Mucosa of descending colon (tissue), 3 donors: ENCODE data around the gene OPCML. TPM values are rescaled to one million over a fixed set of nuclear protein-coding genes. Genes with fewer than 3 reads are reported as not detected.

Experiments
- ATAC-seq: fragments of 200-7000 bp; cut with Tn5 transposase; one replicate; pipeline ENCODE4 v1.9.1; 2020; ENCODE audit warnings: mild to moderate bottlenecking, moderate library complexity
- DNase-seq, 3 donors: peaks; one replicate each; pipeline ENCODE4 v3.0.0-alpha.2; 2020
- H3K36me3 ChIP-seq: fragments of 200-600 bp; one replicate; pipeline ENCODE4 v1.8.0; 2021; ENCODE audit warnings: low read depth, mild to moderate bottlenecking
- H3K4me1 ChIP-seq: fragments of 200-600 bp; one replicate; pipeline ENCODE4 v1.8.0; 2021; ENCODE audit warnings: low read depth, mild to moderate bottlenecking
- H3K4me3 ChIP-seq: fragments of 200-600 bp; one replicate; pipeline ENCODE4 v1.8.0; 2021; ENCODE audit warnings: mild to moderate bottlenecking
- H3K9me3 ChIP-seq: fragments of 200-600 bp; one replicate; pipeline ENCODE4 v1.8.0; 2021; ENCODE audit warnings: mild to moderate bottlenecking
- intact Hi-C, 2 donors: fragments of 100-400 bp; cut with DNase I in 1 of 2; cut with micrococcal nuclease in 1 of 2; formaldehyde crosslinking; loops; one replicate each; pipeline versions ENCODE4 v1.11.0 to v1.11.1; 2022; cut with DNase I, micrococcal nuclease
- total RNA-seq, 3 donors: library from RNA; stranded (reverse); fragmentation: NEBNext Ultra II Directional in 2 of 3; extraction: Animal tissue kit (Norgen Biotek cat#: 25700) in 2 of 3; gene quantifications; one replicate each; pipeline versions ENCODE4 v1.2.1 to v1.2.4, GENCODE V29; 2021 to 2023
- TF ChIP-seq, protein P1 (sequence below): fragments of 200-600 bp; IDR thresholded peaks from one replicate; pipeline ENCODE4 v1.8.0; 2022; ENCODE audit warnings: antibody characterized with exemption, mild to moderate bottlenecking
- donor health status: DM: no; HTN: no; CAD: no; lungs with moderate emphysema.
- donor health status: DM: no; HTN: no; CAD: no.
- donor health status: DM: no; HTN: yes; CAD: no.

The OPCML gene
- total RNA-seq, 3 donors from 2014 or later: 0.10 to 0.47 TPM; not detected in 1

DNA sequence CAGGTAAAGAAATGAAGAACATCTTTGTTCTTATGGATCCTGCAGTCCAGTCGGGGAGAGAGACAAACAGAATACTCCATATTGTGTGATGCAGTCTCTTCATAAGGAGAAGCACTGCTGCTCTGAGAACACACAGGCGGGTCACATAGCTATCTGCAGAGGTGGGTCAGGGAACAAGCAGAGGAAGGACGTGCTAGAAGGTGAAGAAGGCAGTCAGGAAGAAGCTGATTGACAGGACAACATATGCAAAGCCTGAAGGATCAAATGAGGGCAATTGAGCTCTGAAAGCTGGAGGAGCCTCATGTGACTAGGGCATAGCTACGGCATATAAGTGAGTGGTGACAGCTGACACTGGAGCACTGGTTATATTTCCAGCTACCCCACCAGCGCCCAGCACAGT is 122.5 kb downstream of the OPCML start:
- no peaks in the 10 kb centered on the region for H3K9me3 ChIP-seq
- intact Hi-C loops: no loop called here
- H3K36me3 ChIP-seq: no peaks in the 10 kb centered on the region
- no peaks in the 10 kb centered on the region for H3K4me1 ChIP-seq
- TF ChIP-seq, protein P1, sequence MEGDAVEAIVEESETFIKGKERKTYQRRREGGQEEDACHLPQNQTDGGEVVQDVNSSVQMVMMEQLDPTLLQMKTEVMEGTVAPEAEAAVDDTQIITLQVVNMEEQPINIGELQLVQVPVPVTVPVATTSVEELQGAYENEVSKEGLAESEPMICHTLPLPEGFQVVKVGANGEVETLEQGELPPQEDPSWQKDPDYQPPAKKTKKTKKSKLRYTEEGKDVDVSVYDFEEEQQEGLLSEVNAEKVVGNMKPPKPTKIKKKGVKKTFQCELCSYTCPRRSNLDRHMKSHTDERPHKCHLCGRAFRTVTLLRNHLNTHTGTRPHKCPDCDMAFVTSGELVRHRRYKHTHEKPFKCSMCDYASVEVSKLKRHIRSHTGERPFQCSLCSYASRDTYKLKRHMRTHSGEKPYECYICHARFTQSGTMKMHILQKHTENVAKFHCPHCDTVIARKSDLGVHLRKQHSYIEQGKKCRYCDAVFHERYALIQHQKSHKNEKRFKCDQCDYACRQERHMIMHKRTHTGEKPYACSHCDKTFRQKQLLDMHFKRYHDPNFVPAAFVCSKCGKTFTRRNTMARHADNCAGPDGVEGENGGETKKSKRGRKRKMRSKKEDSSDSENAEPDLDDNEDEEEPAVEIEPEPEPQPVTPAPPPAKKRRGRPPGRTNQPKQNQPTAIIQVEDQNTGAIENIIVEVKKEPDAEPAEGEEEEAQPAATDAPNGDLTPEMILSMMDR: no peak
- no peak for DNase-seq
- ATAC-seq: no peak
- no peak overlapping the region for H3K4me3 ChIP-seq

DNA sequence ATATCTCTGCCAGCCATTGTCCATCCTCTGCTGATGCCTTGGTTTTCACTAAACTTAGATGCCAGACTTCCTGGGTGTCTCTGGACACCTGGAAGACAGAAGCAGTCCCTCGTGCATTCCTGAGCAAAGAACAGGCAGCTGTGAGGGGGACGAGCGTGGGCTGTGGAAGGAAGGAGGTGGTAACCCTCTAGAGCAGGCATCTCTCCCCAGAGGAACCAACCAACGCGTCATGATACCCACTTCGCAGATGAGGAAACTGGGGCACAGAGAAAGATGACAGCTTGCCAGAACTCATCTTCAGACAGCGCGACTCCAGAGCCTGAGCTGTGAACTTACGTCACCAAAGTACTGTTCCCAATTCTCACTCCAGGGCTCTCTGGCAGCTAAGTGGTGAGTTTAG is 123.4 kb downstream of the OPCML start:
- no peaks in the 10 kb centered on the region for H3K36me3 ChIP-seq
- H3K9me3 ChIP-seq: no peaks in the 10 kb centered on the region
- TF ChIP-seq, protein P1: no peak
- no peak overlapping the region for H3K4me3 ChIP-seq
- no peak for DNase-seq
- intact Hi-C loops: no loop called here
- H3K4me1 ChIP-seq: no peaks in the 10 kb centered on the region
- ATAC-seq: no peak

DNA sequence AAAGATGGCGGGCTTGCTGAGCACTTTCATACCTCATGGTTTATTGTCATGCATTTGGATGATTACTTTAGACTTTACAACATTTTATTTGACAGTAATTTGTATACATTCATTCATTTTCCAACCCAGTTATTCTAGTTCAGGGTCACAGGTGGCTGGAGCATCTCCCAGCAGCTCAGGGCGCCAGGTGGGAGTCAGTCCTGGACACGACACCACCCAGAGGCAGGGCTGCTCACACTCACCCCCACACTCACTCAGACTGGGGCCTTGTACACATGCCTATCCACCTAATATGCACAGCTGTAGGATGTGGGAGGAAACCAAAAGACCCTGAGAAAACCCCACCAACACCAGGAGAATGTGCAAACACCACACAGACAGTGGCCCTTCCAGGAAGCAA is 123.9 kb downstream of the OPCML start:
- Histone ChIP-seq H3K4me3 (no peak overlapping the region), H3K36me3 (no peaks in the 10 kb centered on the region), H3K4me1 (no peaks in the 10 kb centered on the region), H3K9me3 (no peaks in the 10 kb centered on the region)
- ATAC-seq: no peak
- DNase-seq: no peak
- TF ChIP-seq, protein P1: no peak
- intact Hi-C loops: no loop called here

DNA sequence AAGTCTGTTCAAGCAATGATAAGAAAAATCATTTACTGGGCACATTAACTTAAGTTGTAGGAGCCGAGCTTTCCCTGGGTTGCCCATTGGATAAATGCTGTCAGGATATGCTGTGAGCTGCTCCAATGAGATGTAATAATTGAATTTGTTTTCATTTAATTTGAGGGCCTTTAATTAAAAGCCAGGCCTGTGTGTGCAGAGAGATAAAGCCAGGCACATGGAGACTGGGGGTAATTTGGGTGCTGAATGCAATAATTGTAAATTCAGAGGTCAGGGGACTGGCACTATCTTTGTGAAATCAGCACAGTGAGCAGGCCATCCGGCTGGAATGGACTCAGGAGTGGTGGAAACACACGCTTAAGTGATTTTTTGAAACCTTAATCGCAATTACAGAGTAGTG is 125.8 kb downstream of the OPCML start:
- no peak for DNase-seq
- Histone ChIP-seq H3K4me1 (no peaks in the 10 kb centered on the region), H3K9me3 (no peaks in the 10 kb centered on the region), H3K4me3 (no peak overlapping the region), H3K36me3 (no peaks in the 10 kb centered on the region)
- intact Hi-C loops: no loop called here
- TF ChIP-seq, protein P1: no peak
- ATAC-seq: no peak

DNA sequence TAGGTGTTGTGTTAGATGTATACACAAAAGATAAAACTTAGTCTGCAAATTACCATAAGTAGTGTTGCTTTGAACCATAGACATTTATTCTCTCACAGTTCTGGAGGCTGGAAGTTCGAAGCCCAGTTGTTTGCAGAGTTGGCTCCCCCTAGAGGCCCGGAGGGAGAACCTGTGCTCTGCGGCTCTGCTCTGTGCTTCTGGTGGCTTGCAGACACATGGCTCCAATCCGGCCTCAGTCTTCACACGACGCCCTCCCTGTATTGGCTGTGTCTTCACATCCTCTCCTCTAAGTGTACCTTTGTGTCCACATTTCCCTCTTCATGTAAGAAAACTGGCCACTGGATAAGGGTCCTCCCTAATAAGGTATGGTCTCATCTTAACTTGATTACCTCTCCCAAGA is 128.4 kb downstream of the OPCML start:
- TF ChIP-seq, protein P1: no peak
- Histone ChIP-seq H3K4me3 (no peak overlapping the region), H3K9me3 (no peaks in the 10 kb centered on the region), H3K36me3 (no peaks in the 10 kb centered on the region), H3K4me1 (no peaks in the 10 kb centered on the region)
- DNase-seq (no peak), ATAC-seq (peak; percentile 27)
- intact Hi-C loops: no loop called here

DNA sequence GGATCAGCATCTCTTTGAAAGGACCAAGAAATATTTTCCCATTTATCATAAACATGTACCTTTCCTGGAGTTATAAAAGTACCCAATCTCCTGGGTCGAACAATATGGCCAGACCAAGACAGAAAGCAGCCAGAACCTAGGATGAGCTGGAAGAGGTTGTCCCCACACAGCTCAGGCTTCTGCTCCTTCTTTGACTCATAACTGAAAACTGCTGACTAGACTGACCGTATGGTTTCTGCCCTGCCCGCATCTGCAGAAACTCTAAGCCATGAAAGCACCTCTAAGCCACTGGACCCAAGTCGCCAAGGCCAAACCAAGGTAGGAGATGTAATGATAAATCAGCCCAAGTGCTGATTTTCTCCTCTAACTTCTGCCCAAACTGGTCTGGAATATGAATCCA is 129.8 kb downstream of the OPCML start:
- no peak for ATAC-seq
- Histone ChIP-seq H3K36me3 (no peaks in the 10 kb centered on the region), H3K4me1 (no peaks in the 10 kb centered on the region), H3K9me3 (no peaks in the 10 kb centered on the region), H3K4me3 (no peak overlapping the region)
- TF ChIP-seq, protein P1: no peak
- intact Hi-C loops: no loop called here
- no peak for DNase-seq
